HG03571 (cell line): ENCODE data around the gene GPC3.

Source experiments
- ATAC-seq: cut with Tn5 transposase; IDR thresholded peaks from one replicate; pipeline ENCODE4 v1.9.1; 2021; ENCODE audit not compliant: unreplicated experiment

The GPC3 gene

DNA sequence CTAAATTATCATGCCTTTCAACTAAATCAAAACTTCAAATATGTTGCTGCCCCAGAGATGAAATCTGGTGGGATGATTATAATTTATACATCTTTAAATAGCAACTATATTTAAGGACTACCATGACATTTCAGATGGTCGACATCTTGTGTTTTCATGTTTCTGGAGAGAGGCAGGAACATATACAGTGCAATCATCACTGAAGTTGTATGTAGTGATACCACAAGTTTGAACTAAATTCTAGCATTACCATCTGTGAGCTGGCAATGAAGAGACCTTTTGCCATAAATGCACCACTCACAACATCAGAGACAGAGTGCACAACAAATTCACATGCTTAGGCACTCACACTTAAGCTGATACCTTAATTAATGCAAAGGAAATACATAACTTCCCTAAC is 373.7 kb downstream of the GPC3 start:
- no peak for ATAC-seq

DNA sequence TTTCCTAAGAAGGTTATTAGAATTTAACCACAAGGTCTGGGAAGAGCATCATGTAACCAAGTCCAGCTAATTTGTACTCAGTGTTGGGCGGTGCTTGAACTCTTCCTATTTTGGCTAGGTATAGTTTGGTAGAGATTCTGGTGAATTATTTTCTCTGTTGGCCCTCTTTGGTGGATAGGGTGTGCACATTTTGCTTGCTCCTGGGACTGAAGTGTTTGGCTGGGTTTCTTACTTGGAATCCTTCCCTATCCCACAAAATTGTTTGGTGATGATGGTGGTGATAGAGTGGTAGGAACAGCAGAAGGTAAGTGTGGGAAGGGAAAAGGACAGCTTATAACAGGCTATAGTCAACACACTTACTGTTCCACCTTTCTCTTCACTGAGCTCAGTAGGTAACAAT is 375.3 kb downstream of the GPC3 start:
- no peak for ATAC-seq

DNA sequence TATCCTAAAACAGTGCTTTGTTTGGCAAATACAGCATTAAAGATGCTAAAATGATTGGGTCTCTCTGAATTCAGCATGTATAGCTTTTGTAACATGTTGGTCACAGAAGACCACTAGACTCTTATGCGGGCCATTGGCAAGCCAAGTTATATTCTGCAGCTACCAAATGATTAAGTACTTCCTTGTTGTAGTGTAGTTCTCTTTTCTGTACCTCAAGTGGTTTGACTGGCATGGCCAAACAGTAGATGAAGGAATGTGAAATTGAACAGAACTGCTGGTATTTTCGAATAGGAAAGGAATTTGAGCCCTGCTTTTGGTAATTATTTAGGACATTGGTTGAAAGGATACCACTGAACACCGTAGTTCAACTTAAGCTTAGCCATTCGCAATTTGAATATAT is 376.2 kb downstream of the GPC3 start:
- ATAC-seq: no peak

DNA sequence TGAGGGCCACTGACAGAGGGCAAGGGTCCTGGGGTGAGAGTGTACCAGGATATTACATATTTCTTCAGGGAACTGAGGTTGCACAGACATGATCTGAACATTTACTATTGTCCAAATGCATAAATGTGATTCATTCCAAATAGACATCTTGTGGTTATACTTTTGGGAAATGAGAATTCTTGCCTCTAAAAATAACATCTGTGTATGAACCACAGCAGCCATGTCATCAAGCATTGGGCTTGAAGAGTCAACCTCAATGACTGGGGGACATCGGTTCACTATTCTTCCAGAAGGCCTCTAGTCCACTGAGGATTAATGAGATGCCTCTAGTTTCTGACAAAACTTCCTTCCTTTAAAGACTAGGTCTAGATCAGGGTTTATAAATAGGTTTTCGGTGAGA is 377.0 kb downstream of the GPC3 start:
- ATAC-seq: no peak

DNA sequence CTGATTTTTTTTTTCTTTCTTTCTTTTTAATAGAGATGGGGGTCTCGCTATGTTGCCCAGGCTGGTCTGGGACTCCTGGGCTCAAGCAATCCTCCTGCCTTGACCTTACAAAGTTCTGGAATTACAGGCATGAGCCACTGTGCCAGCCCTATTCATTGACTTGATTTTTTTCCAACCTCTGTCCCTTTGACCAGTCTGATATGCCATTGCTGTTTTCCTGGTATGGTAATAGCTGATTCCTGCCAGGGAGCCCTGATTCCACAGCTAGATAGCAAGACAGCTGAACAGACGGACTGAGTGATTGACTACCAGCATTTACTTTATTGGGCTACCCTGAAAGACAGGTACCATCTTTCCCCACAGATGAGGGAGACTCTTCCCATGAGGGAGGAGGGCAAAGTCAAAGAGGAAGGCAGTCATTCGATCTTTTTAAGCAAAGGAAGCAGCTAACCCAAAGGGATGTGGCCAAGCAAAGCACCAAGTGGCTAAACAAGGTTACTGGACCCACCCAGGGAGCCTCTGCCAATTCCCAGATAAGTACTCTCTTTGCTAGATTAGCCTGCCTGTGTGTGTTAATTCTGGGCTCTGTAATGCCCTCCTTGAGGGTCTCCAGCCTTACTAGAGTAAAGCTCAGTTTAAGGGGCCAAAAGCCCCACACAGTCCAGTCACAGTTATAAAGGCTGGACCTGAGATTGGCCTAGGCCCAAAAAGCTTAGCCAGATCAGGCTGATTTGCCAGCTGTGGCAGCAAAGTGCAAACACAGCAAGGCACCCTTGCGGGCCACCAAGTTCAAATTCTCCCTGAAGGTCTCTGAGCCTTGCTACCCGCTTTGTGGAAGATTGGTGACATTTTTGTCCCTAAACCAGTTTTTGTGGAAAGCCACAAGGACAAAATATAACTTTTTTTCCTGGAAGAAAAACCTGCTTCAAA is 377.7 kb downstream of the GPC3 start:
- no peak for ATAC-seq

DNA sequence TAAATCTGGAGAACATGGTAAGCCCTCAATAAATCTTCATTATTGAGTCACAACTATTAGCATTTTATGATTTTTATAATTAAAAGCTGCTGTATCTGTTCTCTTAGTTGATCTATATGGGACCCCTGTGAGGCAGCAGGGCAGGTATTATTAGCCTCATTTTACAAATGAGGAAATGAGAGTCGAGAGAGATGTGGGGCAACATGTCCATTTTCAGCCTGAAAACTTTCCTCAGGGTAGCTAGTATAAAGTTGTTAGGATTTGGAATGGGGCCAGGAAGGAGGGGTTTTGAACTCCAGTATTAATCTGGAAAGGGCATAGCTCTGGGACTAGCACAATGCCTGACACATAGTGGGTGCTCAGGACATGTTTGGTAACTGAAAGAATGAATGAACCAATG is 378.4 kb downstream of the GPC3 start:
- no peak for ATAC-seq

DNA sequence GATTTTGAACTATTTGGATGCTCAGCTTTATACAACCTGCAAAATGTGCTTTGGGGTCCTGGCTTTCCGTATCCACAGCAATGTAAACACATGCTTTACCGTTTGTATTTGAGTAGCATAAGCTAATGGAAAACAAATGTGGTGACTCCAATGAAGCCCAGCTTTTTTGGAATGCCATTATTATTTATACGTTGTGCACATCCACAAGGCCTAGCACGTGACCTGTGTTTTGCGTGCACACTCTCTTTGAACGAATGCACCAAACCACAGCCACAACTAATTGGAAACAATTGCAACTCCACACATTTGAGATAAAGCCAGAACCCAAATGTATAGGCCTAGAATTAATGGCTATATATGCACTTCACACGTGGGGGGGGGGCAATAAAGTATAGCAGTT is 380.6 kb downstream of the GPC3 start:
- no peak for ATAC-seq

DNA sequence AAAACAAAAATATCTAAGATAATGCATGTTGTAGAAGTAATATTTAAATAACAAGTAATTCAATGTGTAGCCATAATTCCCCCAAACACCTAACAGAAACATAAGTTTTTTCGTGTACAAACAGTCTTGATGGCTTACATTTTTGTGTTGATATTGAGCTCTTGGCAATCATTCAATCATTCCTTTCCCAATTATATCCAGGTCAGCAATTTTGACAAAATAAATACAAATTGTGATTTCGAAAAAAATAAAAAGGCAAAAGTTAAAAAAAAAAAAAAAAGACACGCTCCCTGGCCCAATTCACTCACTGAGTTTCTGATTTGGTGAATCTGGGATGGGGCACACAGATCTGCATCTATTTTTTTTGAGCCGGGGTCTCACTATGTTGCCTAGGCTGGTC is 382.5 kb downstream of the GPC3 start:
- no peak for ATAC-seq

DNA sequence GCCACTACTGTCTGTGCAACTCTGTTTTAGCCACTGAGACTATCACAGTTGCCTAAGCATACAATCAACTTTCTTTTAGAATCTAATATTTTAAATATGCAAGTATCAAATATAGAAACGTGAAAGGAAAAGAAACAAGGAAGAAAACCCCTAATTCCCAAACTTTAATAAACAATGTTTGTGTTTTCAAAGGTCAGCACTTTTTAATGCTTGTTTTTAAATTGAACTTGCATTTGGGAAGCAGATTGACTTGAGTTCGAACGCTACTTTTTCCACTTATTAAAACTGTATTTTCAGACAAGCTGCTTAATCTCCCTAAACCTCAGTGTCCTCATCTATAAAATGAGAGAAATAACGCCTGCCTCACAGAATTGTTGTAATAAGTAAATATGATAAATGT is 384.3 kb downstream of the GPC3 start:
- ATAC-seq: no peak

DNA sequence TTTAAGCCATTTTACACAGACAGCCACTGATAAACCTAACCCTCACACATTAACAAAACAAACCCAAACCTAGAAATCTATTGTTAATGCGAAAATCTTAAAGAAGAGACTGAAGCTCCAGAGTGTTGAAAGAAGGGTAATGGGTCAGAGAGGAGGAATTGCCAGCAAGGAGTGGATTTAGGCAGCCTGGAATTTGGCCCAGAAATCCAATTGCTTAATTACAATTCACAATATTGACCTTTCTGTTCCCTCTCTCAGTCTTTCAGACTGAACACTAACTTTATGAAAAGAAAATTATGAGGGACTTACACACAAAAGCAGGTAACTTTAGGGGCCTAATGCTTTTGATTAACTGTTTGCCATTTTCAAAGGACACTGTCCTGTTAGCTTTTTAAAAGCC is 384.9 kb downstream of the GPC3 start:
- no peak for ATAC-seq

DNA sequence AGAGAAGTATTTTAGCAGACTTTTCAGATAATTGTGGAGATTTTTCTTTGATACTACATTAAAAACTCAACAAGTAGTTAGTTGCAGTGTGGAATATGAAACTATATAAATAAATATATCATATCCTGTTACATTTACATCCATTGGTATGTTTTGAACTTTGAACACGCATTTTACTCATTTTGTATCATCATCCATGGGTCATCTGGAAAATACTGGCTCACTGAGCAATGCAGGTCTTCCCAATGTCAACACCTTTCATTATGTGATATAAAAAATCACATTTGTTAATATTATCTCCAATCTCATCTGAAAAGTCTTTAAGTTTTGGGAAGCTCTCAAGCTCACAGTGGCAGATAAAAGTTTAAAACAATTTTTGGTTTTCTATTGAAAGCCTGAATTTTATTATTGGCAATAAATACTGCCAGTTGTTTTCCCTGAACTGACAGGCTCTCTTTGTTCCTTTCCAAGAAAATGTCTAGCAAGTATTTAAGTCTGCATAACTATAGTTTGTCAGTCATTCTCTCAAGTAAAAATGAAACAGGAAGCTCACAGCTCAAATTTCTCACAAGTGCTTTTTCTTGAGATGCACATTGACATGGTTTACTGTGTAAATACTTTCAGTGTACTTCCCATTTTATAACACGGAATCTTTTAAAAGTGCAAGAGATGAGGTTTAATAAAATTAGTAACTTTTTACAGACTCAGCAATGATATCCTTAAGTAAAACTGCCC is 386.6 kb downstream of the GPC3 start:
- ATAC-seq: no peak

DNA sequence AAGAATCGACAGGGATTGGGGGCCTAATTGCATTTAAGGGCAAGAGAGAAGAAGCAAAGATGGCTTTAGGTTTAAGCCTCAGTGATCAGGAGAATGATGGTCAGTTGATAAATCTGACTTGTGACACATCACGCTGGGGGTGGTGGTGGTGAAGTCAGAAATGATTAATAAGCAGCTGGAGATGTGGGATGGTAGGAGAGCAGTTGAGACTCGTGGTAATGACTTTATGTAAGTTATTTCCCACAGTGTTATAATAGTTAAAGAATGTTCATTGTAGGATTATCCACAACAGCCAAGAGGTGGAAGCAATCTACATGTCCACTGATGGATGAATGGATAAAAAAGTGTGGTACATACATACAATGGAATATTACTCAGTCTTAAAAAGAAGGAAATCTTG is 391.2 kb downstream of the GPC3 start:
- ATAC-seq: no peak

DNA sequence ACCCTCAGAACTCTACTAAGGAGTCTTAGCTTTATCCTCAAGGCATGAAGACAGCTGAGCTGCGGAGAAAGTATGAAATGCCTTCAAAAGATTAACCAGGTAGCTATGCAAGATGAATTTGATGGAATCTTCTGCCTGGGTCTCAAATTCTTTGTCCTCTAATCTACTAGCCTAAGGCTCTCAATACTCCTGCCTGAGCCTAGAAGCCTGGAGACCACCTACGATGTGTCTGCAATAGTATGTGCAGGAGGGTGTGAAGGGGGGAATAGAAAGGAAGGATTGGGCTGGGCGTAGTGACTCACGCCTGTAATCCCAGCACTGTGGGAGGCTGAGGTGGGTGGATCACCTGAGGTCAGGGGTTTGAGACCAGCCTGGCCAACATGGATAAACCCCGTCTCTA is 391.9 kb downstream of the GPC3 start:
- no peak for ATAC-seq

DNA sequence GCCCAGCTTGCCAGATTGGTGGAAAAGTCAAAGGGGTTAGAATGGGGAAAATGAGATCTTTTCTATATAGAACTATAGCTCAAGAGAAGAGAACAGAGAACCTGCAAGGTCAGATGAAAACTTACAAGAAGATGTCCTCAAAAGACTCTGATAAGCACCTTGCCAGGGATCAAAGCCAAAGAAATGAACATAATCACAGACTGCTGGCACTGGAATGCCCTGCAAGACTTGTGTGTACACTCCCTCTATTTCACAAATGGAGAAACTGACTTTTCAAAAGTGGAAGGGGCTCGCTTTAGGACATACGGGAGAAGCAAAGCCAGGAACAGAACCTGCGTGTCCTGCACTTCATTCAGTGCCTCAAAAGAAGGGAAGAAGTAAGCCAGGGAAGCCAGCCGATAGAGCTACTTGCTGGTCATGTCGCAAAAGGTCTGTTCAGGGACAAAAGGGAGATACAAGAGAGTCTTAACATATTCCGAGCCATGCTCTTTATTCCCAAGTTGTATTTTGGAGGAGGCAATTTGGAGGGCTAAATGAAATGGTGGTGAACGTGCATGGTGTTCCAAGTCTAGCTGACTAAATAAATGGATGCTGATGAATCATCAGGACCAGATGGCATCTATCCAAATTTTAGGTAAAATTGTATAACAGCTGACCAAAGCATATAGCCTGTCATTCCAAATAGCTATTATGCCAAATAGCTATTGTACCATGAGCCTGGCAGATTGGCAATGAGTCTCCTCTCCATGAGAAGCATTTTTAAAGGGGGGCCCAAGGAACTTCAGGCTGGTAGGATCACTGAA is 394.5 kb downstream of the GPC3 start:
- no peak for ATAC-seq

DNA sequence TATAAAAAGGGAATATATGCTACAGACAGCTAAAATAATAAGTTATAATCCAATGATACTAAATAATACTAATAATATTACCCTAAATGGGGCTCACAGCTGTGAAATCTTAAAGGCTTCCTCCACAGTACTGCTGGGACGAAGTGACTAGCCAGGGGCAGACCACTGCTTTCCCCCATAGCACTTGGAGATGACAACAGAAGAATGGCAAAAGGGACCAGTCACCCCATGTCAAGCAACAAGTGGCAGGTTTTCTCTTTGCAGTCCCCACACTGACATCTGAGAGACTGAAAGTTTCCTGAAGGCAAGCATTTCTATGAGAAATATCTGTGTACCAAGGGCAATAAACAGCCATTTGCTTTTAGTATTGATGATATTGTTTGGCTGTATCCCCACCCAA is 396.6 kb downstream of the GPC3 start:
- ATAC-seq: no peak

DNA sequence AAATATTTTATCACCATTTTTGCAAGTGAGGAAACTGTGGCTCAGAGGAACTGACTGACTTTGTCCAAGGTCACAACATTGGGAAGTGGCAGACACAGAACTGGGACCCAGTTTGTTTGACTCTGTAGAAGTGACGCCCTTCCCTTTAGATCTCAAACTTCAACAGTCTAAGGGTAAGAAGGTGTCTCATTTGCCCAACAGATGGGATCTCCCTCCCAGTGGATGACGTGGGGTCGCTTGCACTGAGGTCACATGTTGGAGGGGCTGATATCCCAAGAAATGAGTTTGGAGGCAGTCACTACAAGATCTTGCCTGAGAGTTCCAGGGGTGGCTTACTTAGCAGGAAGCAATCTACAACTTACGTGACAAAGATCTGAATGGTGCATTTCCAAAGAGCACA is 397.6 kb downstream of the GPC3 start:
- no peak for ATAC-seq

DNA sequence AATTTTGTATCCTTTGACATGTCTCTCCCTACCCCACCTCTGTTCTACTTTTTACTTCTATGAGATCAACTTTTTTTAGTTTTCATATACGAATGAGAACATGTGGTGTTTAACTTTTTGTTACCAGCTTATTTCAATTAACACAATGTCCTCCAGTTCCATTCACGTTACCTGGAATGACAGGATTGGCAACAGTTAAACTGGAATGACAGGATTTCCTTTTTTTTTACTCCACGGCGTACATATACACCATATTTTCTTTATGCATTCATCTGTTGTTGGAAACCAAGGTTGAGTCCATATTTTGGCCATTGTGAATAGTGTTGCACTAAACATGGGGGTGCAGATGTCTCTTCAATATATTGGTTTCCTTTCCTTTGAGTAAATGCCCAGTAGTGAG is 398.3 kb downstream of the GPC3 start:
- ATAC-seq: no peak

DNA sequence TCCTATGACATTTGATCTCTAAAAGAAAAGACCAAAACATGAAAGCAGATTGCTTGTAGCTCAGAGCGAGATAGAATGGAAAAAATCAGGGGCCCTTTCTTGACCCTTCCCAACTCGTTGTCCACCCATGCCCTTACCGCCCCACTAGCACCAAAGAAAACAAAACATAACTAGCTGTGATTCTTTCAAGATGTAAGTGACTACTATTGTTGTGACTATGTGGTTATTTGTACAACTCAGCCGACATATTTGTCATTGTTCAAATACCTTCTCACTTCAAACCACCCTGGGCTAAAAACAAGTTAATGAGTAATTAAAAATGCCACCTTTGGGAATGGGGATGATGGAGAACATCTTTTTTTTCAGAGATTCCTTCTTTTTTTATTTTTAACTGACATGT is 399.0 kb downstream of the GPC3 start:
- no peak for ATAC-seq

DNA sequence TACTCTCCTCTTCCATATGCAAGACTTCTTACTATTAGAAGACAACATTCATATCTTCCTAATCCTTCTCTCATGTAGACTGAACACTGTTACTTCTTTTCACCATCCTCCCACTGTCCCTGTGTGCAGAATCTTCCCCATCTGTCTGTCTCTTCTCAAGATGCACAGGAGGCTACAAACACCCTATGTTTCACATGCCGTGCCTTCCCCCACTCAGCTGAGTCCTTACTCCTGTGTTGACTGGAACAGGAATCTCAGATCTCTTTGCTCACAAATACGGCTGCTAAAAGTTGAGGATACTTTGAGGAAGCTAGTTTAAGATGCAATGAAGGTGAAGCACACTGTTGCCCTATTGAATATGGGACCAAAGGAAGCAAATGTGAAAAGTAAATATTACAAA is 401.6 kb downstream of the GPC3 start:
- ATAC-seq: no peak

DNA sequence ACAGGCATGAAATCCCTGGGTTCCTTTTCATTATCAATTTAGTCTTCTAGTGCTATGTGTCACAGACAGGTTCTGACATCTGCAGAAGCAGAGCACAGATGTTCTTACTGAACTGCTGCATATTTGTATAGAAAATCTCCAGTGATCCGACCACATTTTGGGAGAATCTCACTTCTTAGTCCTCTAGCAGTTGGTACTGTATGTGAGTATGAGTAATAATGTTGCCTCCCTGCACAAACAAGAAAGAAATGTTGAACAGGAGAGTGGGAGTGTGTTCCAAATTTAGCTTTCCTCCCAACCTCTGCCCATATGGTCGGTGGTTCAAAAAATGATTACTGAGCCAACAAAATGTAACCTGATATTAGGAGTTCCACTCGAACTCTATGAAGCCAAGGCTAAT is 404.8 kb downstream of the GPC3 start:
- no peak for ATAC-seq

DNA sequence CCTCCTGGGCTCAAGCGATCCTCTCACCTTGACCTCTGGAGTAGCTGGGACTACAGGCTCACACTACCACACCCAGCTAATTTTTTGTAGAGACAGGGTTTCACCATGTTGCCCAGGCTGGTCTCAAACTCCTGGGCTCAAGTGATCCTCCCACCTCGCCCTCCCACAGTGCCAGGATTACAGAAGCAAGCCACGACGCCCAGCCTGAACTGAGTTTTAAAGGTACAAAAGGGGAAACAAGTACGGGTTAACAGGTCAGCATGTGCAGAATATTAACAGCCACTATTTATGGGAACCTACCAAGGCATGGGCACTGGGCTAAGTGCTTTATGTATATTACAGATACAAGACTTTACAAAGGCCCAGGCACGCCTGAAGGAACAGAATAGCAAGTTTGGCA is 405.8 kb downstream of the GPC3 start:
- no peak for ATAC-seq

DNA sequence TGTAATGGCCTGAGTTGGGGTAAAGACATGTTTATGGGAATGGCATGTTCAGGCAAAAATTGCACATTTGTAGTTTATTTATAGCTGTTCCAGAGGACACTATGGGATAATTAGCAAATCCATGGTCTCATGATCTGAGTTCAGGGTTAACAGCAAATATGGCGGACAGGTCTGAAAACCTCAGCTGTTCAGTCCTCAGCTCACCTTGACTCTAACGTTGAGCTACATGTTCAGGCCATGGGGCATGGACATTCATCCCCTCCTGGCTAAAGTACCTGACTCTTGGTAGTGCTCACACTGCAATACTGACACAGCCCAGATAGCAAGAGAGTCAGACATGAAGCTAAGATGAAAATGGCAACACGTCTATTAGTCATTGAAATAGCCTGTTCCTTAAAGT is 408.5 kb downstream of the GPC3 start:
- ATAC-seq: no peak
